Activated naive CD8-positive, alpha-beta T cell treated with anti-CD3 and anti-CD28 coated beads, Interleukin-2, amount 50 U/mL, for 16 hours (primary cell): ENCODE data around the gene SALL3.

Source experiments
- DNase-seq: peaks from one replicate; pipeline ENCODE4 v3.0.0-alpha.2; 2020; ENCODE audit warnings: low read depth, low spot score

SALL3 gene

DNA sequence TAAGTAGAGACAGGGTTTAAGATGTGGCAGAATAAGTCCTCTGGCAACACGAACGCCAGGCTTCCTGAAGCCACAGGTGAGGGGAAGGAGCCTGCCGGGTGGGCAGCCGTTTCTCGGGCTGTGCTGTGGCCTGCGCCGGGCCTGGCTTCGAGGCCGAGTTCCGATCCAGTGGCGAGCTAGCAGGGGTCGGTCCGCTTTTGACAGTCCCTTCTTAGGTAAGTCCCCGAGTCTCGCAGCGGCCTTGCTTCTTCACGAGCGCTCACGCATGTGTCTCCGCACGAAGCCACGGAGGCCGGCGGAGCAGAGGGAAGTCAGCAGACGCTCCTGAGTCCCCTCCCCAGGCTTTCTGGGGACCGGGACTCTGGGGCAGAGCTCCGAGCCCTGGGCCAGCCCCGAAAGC is 26.0 kb downstream of the SALL3 start:
- no peak for DNase-seq

DNA sequence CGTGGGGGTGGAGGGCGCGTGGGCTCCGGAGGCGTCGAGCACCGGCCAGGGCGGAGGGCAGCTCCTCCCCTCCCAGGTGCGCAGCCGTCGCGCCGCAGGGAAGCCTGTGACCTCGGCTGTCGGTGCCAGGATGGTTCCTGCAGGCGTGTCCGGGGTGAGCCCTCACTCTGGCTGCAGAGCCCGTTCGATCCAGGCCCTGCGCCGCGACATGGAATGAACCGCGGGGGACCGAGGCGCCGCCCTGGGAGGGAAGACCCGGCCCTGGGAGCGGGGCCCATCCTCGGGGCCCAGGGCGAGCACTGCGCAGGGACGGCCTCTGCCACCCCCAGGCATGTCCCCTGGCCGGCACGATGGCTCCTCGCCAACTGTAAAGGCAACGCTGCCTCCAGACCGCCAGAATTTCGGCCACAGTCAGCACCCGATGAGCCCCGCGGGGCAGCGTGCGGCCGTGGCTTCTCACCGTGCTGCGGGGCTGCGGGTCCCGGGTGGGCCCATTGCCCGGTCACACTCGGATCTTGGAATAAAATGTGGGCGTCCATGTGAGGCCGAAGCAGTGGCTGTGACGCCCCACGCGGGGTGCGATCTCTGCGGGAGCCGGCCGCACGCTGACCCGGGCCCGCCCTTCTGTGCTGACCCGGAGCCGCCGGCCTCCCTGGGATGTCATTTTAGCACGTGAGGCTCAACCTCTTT is 26.6 kb downstream of the SALL3 start:
- no peak for DNase-seq

DNA sequence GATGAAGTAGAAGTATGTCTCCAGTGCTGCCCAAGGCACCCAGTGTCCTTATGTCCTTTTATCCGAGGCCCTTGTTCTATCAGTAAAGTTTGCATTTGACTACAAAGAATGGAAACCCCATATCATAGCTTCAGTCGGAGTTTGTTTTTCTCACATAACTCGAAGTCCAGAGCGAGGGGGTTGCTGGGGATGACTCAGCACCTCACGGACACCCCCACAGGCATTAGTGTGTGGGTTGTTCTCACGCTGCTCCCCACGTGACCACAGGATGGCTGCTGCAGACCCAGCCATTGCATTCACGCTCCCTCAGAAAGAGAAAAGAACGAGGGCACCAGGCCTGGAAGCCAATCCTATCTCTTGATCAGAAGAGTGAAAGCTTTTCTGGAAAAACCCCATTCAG is 27.8 kb downstream of the SALL3 start:
- no peak for DNase-seq

DNA sequence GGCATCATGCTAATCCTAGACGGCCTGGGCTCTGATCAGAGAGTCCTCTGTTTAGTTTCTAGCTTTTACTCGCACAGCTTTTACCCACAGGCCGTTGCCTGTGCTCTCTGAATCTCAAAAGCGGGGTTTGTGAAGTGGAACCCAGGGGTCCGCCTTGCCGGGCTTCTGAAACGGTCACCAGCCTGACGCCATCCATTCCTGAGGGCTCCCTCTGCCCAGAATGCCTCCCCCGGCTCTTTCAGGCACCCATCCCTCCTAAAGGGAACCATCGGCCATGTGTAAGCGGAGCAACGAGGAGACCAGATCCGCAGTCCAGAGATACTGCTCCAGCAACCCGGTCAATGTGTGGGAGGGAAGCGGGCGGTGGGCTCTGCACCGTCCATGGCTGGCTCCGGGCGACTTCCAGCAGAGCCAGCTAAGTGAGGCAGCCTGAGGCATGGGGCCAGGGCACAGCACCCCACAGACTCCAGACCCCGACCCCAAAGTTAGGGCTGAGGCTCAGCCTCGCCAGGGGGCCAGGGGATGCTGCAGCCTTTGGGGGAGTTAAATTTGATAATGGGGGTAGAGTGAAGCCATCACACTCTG is 28.8 kb downstream of the SALL3 start:
- no peak for DNase-seq

DNA sequence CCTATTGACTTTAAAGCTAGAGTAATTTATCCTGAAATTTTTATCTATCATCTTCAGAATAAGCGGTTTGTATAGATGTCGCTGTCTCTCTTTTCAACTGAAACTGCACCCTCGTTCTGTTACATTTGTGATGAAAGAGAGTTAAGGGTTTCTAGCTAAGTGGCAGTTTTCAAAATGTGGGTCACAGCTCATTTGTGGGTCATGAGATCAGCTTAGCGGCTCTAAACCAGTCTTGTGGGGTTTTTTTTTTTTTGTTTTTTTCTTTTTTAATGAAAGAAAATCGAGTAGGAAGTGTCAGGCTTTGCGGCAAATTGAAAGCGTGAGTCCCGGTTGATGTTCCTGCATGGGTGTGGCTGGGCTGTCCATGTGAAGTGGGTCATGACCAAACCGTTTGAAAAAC is 31.2 kb downstream of the SALL3 start:
- DNase-seq = no peak

DNA sequence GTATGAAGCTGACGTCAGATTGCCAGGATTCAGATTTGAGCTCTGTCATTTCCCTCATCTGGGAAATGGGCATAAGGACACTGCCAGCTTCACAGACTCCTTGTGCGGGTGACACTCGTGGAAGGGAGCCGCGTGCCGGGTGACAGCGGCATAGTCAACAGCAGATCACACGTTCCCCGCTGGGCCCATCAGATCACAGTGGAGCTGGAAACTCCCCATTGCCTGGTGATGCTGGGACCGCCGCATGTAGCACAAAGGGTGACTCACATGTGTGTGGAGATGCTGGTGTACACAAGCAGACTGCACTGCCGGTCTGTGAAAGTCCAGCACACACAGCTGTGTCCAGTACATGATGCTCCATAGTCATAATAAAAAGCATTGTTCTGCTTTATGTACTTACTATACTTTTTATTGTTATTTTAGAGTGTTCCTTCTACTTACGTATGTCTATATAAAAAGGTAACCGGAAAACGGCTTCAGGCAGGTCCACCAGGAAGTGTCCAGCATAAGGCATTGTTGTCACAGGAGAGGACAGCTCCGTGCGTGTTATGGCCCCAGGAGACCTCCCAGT is 31.8 kb downstream of the SALL3 start:
- DNase-seq = no peak

DNA sequence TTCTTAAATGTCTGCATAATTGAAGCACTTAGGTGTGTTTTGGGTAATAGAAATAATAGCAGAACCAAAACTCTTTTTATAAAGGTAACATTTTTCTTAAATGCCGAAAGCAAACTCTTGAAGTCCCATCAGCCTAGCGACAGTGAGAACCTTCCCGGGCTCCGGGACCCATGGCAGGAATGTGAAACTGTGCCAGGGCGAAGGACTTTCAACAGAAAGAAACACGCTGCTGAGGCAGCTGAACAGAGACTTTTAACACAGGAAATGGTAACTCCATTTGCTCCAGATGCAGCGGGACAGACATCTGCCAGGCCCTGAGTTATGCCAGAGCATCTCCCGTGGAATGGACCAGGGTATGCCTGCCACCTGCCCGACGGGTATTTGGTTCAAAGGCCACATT is 34.3 kb downstream of the SALL3 start:
- DNase-seq = no peak

DNA sequence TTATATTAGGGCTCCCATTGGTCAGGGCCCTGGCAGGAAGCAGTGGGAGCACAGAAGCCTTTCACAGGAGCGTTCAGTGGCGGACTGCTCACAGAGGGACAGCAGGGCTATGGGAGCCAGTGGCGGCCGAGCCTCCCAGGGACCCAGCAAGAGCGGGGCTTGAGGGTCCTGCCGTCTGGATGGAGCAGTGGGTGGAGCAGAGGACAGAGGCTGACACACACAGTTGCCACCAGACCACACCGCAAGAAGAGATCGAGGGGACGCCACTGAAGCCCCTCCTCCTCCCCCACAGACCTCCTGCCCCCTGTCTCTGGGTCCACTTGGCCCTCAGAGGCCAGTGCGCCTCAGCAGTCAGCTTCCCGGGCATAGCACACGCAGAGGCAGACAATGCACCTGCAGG is 39.3 kb downstream of the SALL3 start:
- DNase-seq = no peak

DNA sequence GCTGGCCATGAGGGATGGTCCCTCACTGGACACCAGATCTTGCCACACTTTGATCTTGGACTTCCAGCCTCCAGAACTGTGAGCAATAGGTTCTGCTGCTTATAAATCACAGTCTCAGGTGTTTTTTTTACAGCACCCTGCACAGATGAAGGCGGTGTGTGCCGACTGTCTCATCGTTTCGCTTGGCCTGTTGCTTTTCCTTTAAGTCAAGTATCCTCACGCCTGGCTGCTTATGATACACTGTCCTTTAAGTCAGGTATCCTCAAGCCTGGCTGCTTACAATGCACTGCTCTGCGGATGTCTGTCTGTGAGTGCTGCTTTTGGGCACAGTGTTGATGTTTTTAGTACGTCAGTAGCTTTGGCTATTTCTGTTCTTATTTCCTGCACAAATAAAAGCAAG is 40.3 kb downstream of the SALL3 start:
- DNase-seq = no peak

DNA sequence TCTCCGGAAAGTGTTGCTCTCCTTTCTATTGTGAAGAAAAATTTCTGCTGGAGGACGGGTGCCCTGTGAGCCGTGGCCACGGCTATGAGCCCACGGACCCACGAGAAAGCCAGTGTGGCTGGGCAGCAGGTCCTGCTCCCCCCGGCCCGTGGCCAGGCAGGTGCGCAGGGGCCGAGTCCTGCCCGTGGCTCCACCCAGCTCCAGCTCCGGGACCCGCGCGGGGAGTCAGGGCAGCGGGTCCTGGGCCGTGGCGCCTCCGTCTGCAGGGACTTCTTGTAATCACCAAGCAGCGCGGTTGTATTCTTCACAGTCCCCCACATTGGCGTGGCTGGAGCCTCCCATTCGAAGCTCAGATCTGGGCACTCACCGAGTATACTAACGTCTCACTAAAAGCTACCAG is 43.0 kb downstream of the SALL3 start:
- no peak for DNase-seq

DNA sequence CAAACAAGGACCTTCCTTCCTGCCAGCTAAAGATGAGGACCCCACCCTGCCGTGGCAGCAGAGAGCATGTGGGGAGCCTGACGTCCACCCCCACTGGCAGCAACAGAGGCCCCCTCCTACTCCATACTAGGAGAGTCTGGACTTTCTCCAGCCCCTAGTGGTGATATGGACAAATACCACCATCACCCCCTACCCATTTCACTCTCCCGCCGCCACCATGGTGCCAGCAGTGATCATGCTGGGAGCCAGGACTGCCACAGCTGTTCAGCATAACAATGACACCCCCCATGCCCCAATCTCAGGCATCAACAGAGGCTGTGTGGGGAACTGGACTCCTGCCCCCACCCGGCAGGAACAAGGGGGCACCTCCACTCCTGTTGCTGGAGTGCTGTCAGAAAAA is 46.9 kb downstream of the SALL3 start:
- DNase-seq = no peak

DNA sequence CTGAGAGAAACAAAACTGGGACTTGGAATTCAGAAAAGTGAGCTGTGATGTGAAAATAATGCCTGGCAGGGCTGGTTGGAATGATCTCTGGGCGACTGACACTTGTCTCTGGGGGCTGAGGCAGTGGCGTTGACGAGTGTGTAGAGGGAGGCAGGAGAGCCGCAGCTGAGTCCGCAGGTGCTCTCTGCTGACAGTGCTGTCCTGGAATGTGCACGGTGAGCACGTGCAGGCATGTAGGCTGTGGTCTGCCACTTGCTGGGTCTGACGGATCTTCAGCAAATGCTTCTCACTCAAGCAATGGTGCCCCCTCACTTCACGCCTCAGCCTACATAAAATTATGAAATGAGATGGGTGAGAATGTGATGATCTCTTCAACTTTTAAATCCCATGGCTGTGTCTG is 51.1 kb downstream of the SALL3 start:
- no peak for DNase-seq

DNA sequence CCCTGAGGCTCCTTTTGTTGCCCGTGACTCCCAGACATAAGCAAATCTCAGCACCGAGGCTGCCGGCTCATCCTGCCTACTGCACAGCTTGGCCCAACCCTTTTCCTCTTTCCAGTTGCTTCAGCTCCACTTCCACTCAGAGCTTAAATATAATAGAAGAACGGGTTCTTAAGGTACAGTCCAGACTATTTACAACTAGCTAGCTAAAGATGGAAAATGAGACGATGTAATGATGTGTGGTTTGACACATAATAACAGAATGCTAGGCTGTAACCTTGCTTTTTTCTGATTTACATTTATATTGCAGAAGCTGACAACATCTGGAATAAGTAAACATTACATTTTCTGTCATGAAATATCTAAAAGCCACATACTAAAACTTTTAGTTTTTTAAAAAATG is 62.7 kb downstream of the SALL3 start:
- DNase-seq = no peak

DNA sequence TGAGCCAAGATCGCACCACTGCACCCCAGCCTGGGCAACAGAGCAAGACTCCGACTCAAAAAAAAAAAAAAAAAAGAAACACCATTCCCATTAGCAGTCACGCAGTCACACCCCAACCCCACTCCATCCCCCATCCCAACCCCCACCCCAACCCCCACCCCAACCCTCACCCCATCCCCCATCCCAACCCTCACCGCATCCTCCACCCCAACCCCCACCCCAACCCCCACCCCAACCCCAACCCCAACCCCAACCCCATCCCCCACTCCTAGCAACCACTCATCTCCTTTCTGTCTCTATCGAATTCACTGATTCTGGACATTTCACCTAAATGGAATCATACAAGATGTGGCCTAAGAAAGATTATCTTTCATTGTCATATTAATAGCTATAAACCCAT is 63.7 kb downstream of the SALL3 start:
- no peak for DNase-seq

DNA sequence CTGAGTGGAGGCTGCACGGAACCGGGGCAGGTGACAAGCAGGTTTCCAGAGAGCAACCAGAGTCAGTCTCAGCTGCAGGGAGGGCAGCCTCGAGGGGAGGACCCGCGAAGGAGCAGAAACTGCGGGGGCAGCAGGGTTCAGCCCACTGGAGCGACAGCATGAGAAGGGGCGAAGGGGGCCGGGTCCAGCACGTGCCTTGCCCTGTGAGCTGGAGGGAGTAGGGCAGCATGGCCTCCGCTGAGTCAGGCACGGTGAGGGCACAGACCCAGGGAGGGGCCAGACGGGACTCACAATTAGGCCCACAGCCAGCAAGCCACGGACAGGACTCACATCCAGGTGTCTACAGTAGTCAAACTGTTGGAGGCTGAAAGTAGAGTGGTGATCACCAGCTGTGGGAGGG is 66.9 kb downstream of the SALL3 start:
- no peak for DNase-seq

DNA sequence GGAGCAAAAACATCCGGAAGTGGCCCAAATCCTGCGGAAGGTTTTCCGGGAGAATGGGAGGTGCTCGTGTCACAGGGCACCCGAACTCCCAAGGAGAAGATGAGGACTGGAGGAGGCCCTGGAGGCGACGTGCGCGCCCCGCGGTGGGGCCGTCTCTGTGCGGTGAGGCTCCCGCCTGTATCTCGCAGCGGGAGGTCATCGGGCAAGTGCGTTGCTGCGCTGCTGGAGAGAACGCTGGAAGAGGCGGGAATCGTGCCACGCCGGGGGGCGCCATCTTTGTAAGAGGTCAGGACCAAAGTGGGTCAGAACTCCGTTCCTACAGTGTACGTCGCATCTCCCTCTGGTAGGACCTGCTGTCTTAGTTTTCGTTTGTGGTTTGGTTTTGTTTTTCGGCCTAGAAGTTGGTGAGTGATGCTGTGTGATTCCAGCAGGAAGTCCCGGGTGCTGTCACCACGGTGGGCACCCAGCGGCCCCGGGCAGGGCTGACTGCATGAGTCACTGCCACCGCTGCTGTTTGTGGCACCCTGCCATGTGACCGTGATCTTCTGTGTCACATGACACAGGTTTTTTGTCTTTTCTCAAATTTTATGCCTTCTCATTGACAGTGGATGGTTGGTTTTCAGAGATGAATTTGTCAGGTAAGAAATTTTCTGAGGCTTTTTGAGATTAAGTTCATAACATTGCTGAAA is 68.1 kb downstream of the SALL3 start:
- DNase-seq = no peak

DNA sequence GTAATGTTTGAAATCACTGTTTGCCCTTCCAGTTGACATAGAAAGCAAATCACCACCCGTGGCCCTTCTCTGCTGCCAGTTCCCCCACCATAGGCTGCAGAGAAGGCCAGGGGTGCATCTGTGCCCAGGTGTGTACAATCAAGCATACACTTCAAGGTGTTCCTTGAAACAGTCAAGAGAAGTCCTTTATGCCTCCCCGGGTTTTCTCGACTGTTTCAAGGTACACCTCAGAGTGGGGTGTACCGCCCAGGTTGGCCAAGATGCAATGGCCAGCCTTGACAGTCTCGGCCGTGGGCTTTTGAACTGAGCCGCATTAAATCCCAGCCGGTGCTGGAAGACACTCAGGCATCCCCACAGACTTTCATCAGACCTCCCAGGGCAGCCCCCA is 68.6 kb downstream of the SALL3 start:
- DNase-seq = no peak

DNA sequence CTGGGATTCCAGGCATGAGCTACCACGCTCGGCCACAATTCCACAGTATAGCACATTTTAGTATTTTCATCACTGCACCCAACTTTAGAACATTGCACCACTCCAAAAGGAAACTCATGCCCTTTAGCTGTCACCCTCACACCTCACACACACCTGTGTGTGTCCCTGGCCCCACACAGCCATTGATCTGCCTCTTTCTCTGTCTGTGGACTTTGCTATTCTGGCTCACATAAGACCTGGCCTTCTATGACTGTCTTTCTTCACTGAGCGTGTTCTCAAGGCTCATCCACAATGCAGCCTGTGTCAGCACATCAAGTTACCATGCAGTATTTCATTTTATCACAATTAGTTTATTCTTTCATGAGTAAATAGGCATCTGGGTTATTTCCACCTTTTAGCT is 69.9 kb downstream of the SALL3 start:
- DNase-seq = no peak
